Heart left ventricle (tissue), 16 donors: ENCODE results near the gene OR6X1. TPM values are rescaled to one million over a fixed set of nuclear protein-coding genes. Genes with fewer than 3 reads are reported as not detected.

Source experiments
- ATAC-seq, 4 donors: fragments of 200-7000 bp; cut with Tn5 transposase; one replicate each; pipeline ENCODE4 v1.9.1; 2020 to 2022; ENCODE audit warnings: moderate library complexity in 4 of 4, mild to moderate bottlenecking in 3 of 4, moderate number of reproducible peaks in 1 of 4
- DNase-seq, 5 donors: peaks; one replicate each; pipeline ENCODE4 v3.0.0-alpha.2; 2020
- H3K27ac ChIP-seq, 12 donors: fragments of 200-600 bp; sonication (generic) in 4 of 12; one replicate each; pipeline versions ENCODE4 v1.5.0 to v1.8.0; 2016 to 2022; ENCODE audit warnings: mild to moderate bottlenecking in 2 of 12
- H3K27me3 ChIP-seq, 9 donors: fragments of 200-600 bp; sonication (generic) in 2 of 9; one replicate each; pipeline versions ENCODE4 v1.5.1 to v1.8.0; 2016 to 2022; ENCODE audit warnings: mild to moderate bottlenecking in 3 of 9
- H3K36me3 ChIP-seq, 9 donors: fragments of 200-600 bp; sonication (generic) in 2 of 9; one replicate each; pipeline versions ENCODE4 v1.5.0 to v1.8.0; 2018 to 2022; ENCODE audit warnings: mild to moderate bottlenecking in 2 of 9
- H3K4me1 ChIP-seq, 12 donors: fragments of 200-600 bp; sonication (generic) in 4 of 12; one replicate each; pipeline versions ENCODE4 v1.5.0 to v1.8.0; 2016 to 2022; ENCODE audit warnings: mild to moderate bottlenecking in 3 of 12
- H3K4me3 ChIP-seq, 12 donors: fragments of 200-600 bp; sonication (generic) in 4 of 12; one replicate each; pipeline versions ENCODE4 v1.5.0 to v1.8.0; 2017 to 2022; ENCODE audit warnings: mild to moderate bottlenecking in 9 of 12, moderate library complexity in 4 of 12
- H3K9me3 ChIP-seq, 12 donors: fragments of 200-600 bp; sonication (generic) in 4 of 12; one replicate each; pipeline versions ENCODE4 v1.5.0 to v1.8.0; 2016 to 2022; ENCODE audit warnings: mild to moderate bottlenecking in 1 of 12
- CTCF ChIP-seq, 12 donors: fragments of 200-600 bp; sonication (generic) in 4 of 12; IDR thresholded peaks; one replicate each; pipeline versions ENCODE4 v1.5.0 to v1.8.0; 2018 to 2022; ENCODE audit warnings: antibody characterized with exemption in 12 of 12, mild to moderate bottlenecking in 5 of 12
- POLR2A ChIP-seq, 2 donors: fragments of 450-650 bp; IDR thresholded peaks; one replicate each; pipeline ENCODE4 v1.6.1; 2017; ENCODE audit warnings: antibody characterized with exemption in 2 of 2, mild to moderate bottlenecking in 2 of 2, moderate library complexity in 2 of 2
- WGBS, 4 donors: extraction: QIAGEN DNeasy Blood & Tissue Kit in 2 of 4; methylation state at CpG; one replicate each; pipeline versions ENCODE4 v1.1.5 to v1.1.7; 2013 to 2018; 5-methylcytosine and 5-hydroxymethylcytosine counted together
- intact Hi-C, 10 donors: fragments of 100-400 bp; cut with DNase I; formaldehyde crosslinking; loops; one replicate each; pipeline versions ENCODE4 v1.11.1 to v1.14.2; 2022
- polyA plus RNA-seq, 2 donors: library from polyadenylated mRNA; stranded (reverse); fragments of 200-250 nt; gene quantifications; one replicate each; pipeline ENCODE4 v1.2.3, GENCODE V29; 2013
- total RNA-seq, 9 donors: library from RNA; depleted of rRNA in 2 of 9; stranded (reverse); fragments of >200 nt in 2 of 9; fragmentation: NEBNext Ultra II Directional in 3 of 9; extraction: Animal tissue kit (Norgen Biotek cat#: 25700) in 3 of 9; gene quantifications; one replicate each; pipeline versions ENCODE4 v1.1.0 to v1.2.4, GENCODE V29; 2016 to 2023
- donor health status: ischemic (EF 13 %, LVEDD 7.1; RV severe dilation, severe dysfunction).
- donor health status: healthy with polysubstance abuse.
- donor health status: DM: no; HTN: yes; CAD: no.
- donor health status: DM: no; HTN: no; CAD: no.
- donor health status: ischemic (EF 25% LVEDD 6.9; RV normal size, moderate dysfunction).
- donor health status: ischemic (EF 25% LVEDD 5.7; RV mildly dilated, moderate dysfunction).
- donor health status: healthy.
- donor health status: DM: yes; HTN: yes; CAD: no.
- donor health status: ischemic (EF 35%, LVEDD 5.7; RV mildly dilated, moderate dysfunction).
- donor health status: nonischemic (EF 11% LVEDD 7.7; RV severe dilation, severe dysfunction).
- donor health status: DM: yes; HTN: yes; CAD: no.
- donor health status: PGD.
- donor health status: ischemic (EF 29% LVEDD 5.4; RV normal size, mild dysfunction).
- donor health status: nonischemic (EF 23%, LVEDD 6.1; RV moderate dilation, normal function).

The OR6X1 gene
- total and polyA plus RNA-seq, 11 donors = not detected

- Histone ChIP-seq H3K9me3 (no peaks in the 10 kb centered on the region), H3K27me3 (no peaks in the 10 kb centered on the region), H3K4me3 (no peak overlapping the region), H3K36me3 (no peaks in the 10 kb centered on the region), H3K27ac (no peak overlapping the region), H3K4me1 (no peaks in the 10 kb centered on the region)
- intact Hi-C loops = no loop called here
- no peak for TF ChIP-seq POLR2A (IDR thresholded peaks at IDR 0.05)
- no peak for TF ChIP-seq CTCF (IDR thresholded peaks at IDR 0.05)
- ATAC-seq (no peak), DNase-seq (no peak)
Observed at GRCh38 chr11:123770712-123771111, 16.4 kb upstream of the OR6X1 start.

- intact Hi-C loops = no loop called here
- peaks cover 0 to 21% (median 8%) of the 10 kb centered on the region in 12 donors for H3K9me3 ChIP-seq
- no peak overlapping the region for H3K4me3 ChIP-seq
- H3K4me1 ChIP-seq = no peaks in the 10 kb centered on the region
- H3K36me3 ChIP-seq = no peaks in the 10 kb centered on the region
- H3K27ac ChIP-seq = no peak overlapping the region
- 33 to 53% (median 43%) methylated on average over 1 of the region's 1 CpG for WGBS, 4 donors
- no peak for TF ChIP-seq CTCF (IDR thresholded peaks at IDR 0.05)
- no peak for TF ChIP-seq POLR2A (IDR thresholded peaks at IDR 0.05)
- ATAC-seq (no peak), DNase-seq (no peak)
- H3K27me3 ChIP-seq = peaks cover 0 to 3% (median 0%) of the 10 kb centered on the region in 9 donors
Observed at GRCh38 chr11:123765601-123766000, 11.3 kb upstream of the OR6X1 start.

- TF ChIP-seq CTCF (IDR thresholded peaks at IDR 0.05) = no peak
- ATAC-seq (no peak), DNase-seq (no peak)
- H3K4me1 ChIP-seq = no peaks in the 10 kb centered on the region
- no peaks in the 10 kb centered on the region for H3K36me3 ChIP-seq
- intact Hi-C loops = no loop called here
- H3K9me3 ChIP-seq = peaks cover 0 to 21% (median 8%) of the 10 kb centered on the region in 12 donors
- no peak overlapping the region for H3K4me3 ChIP-seq
- H3K27ac ChIP-seq = no peak overlapping the region
- peaks cover 0 to 9% (median 0%) of the 10 kb centered on the region in 9 donors for H3K27me3 ChIP-seq
Observed at GRCh38 chr11:123762422-123762821, 8.1 kb upstream of the OR6X1 start.

GRCh38 chr11:123760894-123761293 lies 6.6 kb upstream of the OR6X1 start:
- ATAC-seq = no peak

More at GRCh38 chr11:123760894-123761293, 6.6 kb upstream of the OR6X1 start:
- Histone ChIP-seq H3K36me3 (no peaks in the 10 kb centered on the region), H3K4me1 (no peaks in the 10 kb centered on the region), H3K9me3 (peaks cover 0 to 21% (median 8%) of the 10 kb centered on the region in 12 donors), H3K27ac (no peak overlapping the region), H3K27me3 (peaks cover 0 to 9% (median 0%) of the 10 kb centered on the region in 9 donors), H3K4me3 (no peak overlapping the region)
- intact Hi-C loops = no loop called here
- WGBS, 4 donors = 73 to 86% (median 85%) methylated on average over 1 of the region's 1 CpG
- no peak for TF ChIP-seq CTCF (IDR thresholded peaks at IDR 0.05)
- TF ChIP-seq POLR2A (IDR thresholded peaks at IDR 0.05) = no peak
- DNase-seq = no peak
